ENCODE data around the gene USP15.
"Not testable (repeated sequence)": the region's sequence is repeated elsewhere in the genome, so short reads cannot be mapped to it uniquely, and the experiment has no call there.

Gene USP15

GRCh38 chr12:62363506-62363905 lies 103.3 kb downstream of the USP15 start:
- H3K36me3 ChIP-seq (ENCODE audit: control insufficient read depth, insufficient read depth, low read length), result no peaks in the 10 kb centered on the region
- 90 to 96% methylated on average over 4 of the region's 4 CpGs for WGBS, 2 experiments

GRCh38 chr12:62364697-62365096 lies 104.5 kb downstream of the USP15 start:
- H3K27me3 ChIP-seq (ENCODE audit: control insufficient read depth, insufficient read depth, low read length, poor library complexity, severe bottlenecking); H3K36me3 ChIP-seq (ENCODE audit: control insufficient read depth, insufficient read depth, low read length); H3K4me3 ChIP-seq (ENCODE audit: insufficient read depth, low read depth, low read length); H3K9me3 ChIP-seq (ENCODE audit: control insufficient read depth, low read length); H3K4me1 ChIP-seq (ENCODE audit: control insufficient read depth, insufficient read depth, low read length); H3K27ac ChIP-seq (ENCODE audit: insufficient read depth, low read depth, low read length, poor library complexity, severe bottlenecking): not testable (repeated sequence)
- WGBS, 2 experiments, result 86 to 100% methylated on average over 1 of the region's 1 CpG

More at GRCh38 chr12:62363506-62363905, 103.3 kb downstream of the USP15 start:
- H3K9me3 ChIP-seq (ENCODE audit: control insufficient read depth, low read length), result no peaks in the 10 kb centered on the region
- no peak overlapping the region for H3K27ac ChIP-seq (ENCODE audit: insufficient read depth, low read depth, low read length, poor library complexity, severe bottlenecking)
- no peaks in the 10 kb centered on the region for H3K27me3 ChIP-seq (ENCODE audit: control insufficient read depth, insufficient read depth, low read length, poor library complexity, severe bottlenecking)
- no peaks in the 10 kb centered on the region for H3K4me1 ChIP-seq (ENCODE audit: control insufficient read depth, insufficient read depth, low read length)
- H3K4me3 ChIP-seq (ENCODE audit: insufficient read depth, low read depth, low read length), result no peak overlapping the region

GRCh38 chr12:62365846-62366245 lies 105.6 kb downstream of the USP15 start:
- not testable (repeated sequence) for H3K4me1 ChIP-seq (ENCODE audit: control insufficient read depth, insufficient read depth, low read length)

GRCh38 chr12:62368430-62369223 lies 108.4 kb downstream of the USP15 start:
- H3K27me3 ChIP-seq (ENCODE audit: control insufficient read depth, insufficient read depth, low read length, poor library complexity, severe bottlenecking); H3K4me1 ChIP-seq (ENCODE audit: control insufficient read depth, insufficient read depth, low read length); H3K27ac ChIP-seq (ENCODE audit: insufficient read depth, low read depth, low read length, poor library complexity, severe bottlenecking); H3K36me3 ChIP-seq (ENCODE audit: control insufficient read depth, insufficient read depth, low read length); H3K9me3 ChIP-seq (ENCODE audit: control insufficient read depth, low read length); H3K4me3 ChIP-seq (ENCODE audit: insufficient read depth, low read depth, low read length): not testable (repeated sequence)
- 98 to 100% methylated on average over 2 to 3 of the region's 3 CpGs for WGBS, 2 experiments

More at GRCh38 chr12:62365846-62366245, 105.6 kb downstream of the USP15 start:
- not testable (repeated sequence) for H3K9me3 ChIP-seq (ENCODE audit: control insufficient read depth, low read length); H3K27ac ChIP-seq (ENCODE audit: insufficient read depth, low read depth, low read length, poor library complexity, severe bottlenecking); H3K36me3 ChIP-seq (ENCODE audit: control insufficient read depth, insufficient read depth, low read length); H3K27me3 ChIP-seq (ENCODE audit: control insufficient read depth, insufficient read depth, low read length, poor library complexity, severe bottlenecking); H3K4me3 ChIP-seq (ENCODE audit: insufficient read depth, low read depth, low read length)
- 92 to 100% methylated on average over 1 of the region's 1 CpG for WGBS, 2 experiments

- H3K27ac ChIP-seq (ENCODE audit: insufficient read depth, low read depth, low read length, poor library complexity, severe bottlenecking), result no peak overlapping the region
- no peak overlapping the region for H3K4me3 ChIP-seq (ENCODE audit: insufficient read depth, low read depth, low read length)
- WGBS, 2 experiments, result 90 to 100% methylated on average over 2 to 3 of the region's 3 CpGs
- H3K27me3 ChIP-seq (ENCODE audit: control insufficient read depth, insufficient read depth, low read length, poor library complexity, severe bottlenecking), result no peaks in the 10 kb centered on the region
- H3K36me3 ChIP-seq (ENCODE audit: control insufficient read depth, insufficient read depth, low read length), result no peaks in the 10 kb centered on the region
- no peaks in the 10 kb centered on the region for H3K9me3 ChIP-seq (ENCODE audit: control insufficient read depth, low read length)
- no peaks in the 10 kb centered on the region for H3K4me1 ChIP-seq (ENCODE audit: control insufficient read depth, insufficient read depth, low read length)
These were observed 110.0 kb downstream of the USP15 start for GRCh38 chr12:62370189-62370588.

- WGBS, 2 experiments, result 80 to 97% methylated on average over 2 to 4 of the region's 4 CpGs
- Histone ChIP-seq H3K27ac (ENCODE audit: insufficient read depth, low read depth, low read length, poor library complexity, severe bottlenecking) (no peak overlapping the region), H3K27me3 (ENCODE audit: control insufficient read depth, insufficient read depth, low read length, poor library complexity, severe bottlenecking) (no peaks in the 10 kb centered on the region), H3K9me3 (ENCODE audit: control insufficient read depth, low read length) (no peaks in the 10 kb centered on the region), H3K36me3 (ENCODE audit: control insufficient read depth, insufficient read depth, low read length) (no peaks in the 10 kb centered on the region), H3K4me1 (ENCODE audit: control insufficient read depth, insufficient read depth, low read length) (no peaks in the 10 kb centered on the region), H3K4me3 (ENCODE audit: insufficient read depth, low read depth, low read length) (no peak overlapping the region)
These were observed 111.5 kb downstream of the USP15 start for GRCh38 chr12:62371661-62372060.

GRCh38 chr12:62372134-62372533 lies 111.9 kb downstream of the USP15 start:
- H3K9me3 ChIP-seq (ENCODE audit: control insufficient read depth, low read length), result no peaks in the 10 kb centered on the region
- 75 to 83% methylated on average over 2 of the region's 2 CpGs for WGBS, 2 experiments
- no peaks in the 10 kb centered on the region for H3K4me1 ChIP-seq (ENCODE audit: control insufficient read depth, insufficient read depth, low read length)
- H3K27ac ChIP-seq (ENCODE audit: insufficient read depth, low read depth, low read length, poor library complexity, severe bottlenecking), result no peak overlapping the region
- H3K4me3 ChIP-seq (ENCODE audit: insufficient read depth, low read depth, low read length), result no peak overlapping the region
- H3K36me3 ChIP-seq (ENCODE audit: control insufficient read depth, insufficient read depth, low read length), result no peaks in the 10 kb centered on the region
- no peaks in the 10 kb centered on the region for H3K27me3 ChIP-seq (ENCODE audit: control insufficient read depth, insufficient read depth, low read length, poor library complexity, severe bottlenecking)

GRCh38 chr12:62372825-62373224 lies 112.6 kb downstream of the USP15 start:
- no peaks in the 10 kb centered on the region for H3K27me3 ChIP-seq (ENCODE audit: control insufficient read depth, insufficient read depth, low read length, poor library complexity, severe bottlenecking)
- H3K9me3 ChIP-seq (ENCODE audit: control insufficient read depth, low read length), result no peaks in the 10 kb centered on the region
- WGBS, 2 experiments, result 83% methylated on average over 1 of the region's 1 CpG; no CpG with 5 or more reads in 1 of the 2 experiments
- no peaks in the 10 kb centered on the region for H3K36me3 ChIP-seq (ENCODE audit: control insufficient read depth, insufficient read depth, low read length)
- no peaks in the 10 kb centered on the region for H3K4me1 ChIP-seq (ENCODE audit: control insufficient read depth, insufficient read depth, low read length)
- H3K4me3 ChIP-seq (ENCODE audit: insufficient read depth, low read depth, low read length), result no peak overlapping the region
- no peak overlapping the region for H3K27ac ChIP-seq (ENCODE audit: insufficient read depth, low read depth, low read length, poor library complexity, severe bottlenecking)

- no peaks in the 10 kb centered on the region for H3K9me3 ChIP-seq (ENCODE audit: control insufficient read depth, low read length)
- H3K27me3 ChIP-seq (ENCODE audit: control insufficient read depth, insufficient read depth, low read length, poor library complexity, severe bottlenecking), result no peaks in the 10 kb centered on the region
- H3K4me1 ChIP-seq (ENCODE audit: control insufficient read depth, insufficient read depth, low read length), result no peaks in the 10 kb centered on the region
- WGBS, 2 experiments, result 95 to 100% methylated on average over 3 of the region's 3 CpGs
- H3K27ac ChIP-seq (ENCODE audit: insufficient read depth, low read depth, low read length, poor library complexity, severe bottlenecking), result no peak overlapping the region
- no peaks in the 10 kb centered on the region for H3K36me3 ChIP-seq (ENCODE audit: control insufficient read depth, insufficient read depth, low read length)
- H3K4me3 ChIP-seq (ENCODE audit: insufficient read depth, low read depth, low read length), result no peak overlapping the region
These were observed 115.4 kb downstream of the USP15 start for GRCh38 chr12:62375603-62376002.

- WGBS, 2 experiments, result 97 to 98% methylated on average over 2 of the region's 2 CpGs
- Histone ChIP-seq H3K4me3 (ENCODE audit: insufficient read depth, low read depth, low read length) (no peak overlapping the region), H3K27ac (ENCODE audit: insufficient read depth, low read depth, low read length, poor library complexity, severe bottlenecking) (no peak overlapping the region), H3K27me3 (ENCODE audit: control insufficient read depth, insufficient read depth, low read length, poor library complexity, severe bottlenecking) (no peaks in the 10 kb centered on the region), H3K9me3 (ENCODE audit: control insufficient read depth, low read length) (no peaks in the 10 kb centered on the region), H3K36me3 (ENCODE audit: control insufficient read depth, insufficient read depth, low read length) (no peaks in the 10 kb centered on the region), H3K4me1 (ENCODE audit: control insufficient read depth, insufficient read depth, low read length) (no peaks in the 10 kb centered on the region)
These were observed 119.0 kb downstream of the USP15 start for GRCh38 chr12:62379026-62379722.

All from ectodermal cell (in vitro differentiated cells).